HepG2 (cell line): ENCODE data around the gene MPV17L. TPM values are rescaled to one million over a fixed set of nuclear protein-coding genes. Genes with fewer than 3 reads are reported as not detected.

Experiments used
- ATAC-seq: fragments of 200-7000 bp; cut with Tn5 transposase; 3 replicates; pipeline ENCODE4 v1.9.1; 2020; ENCODE audit warnings: mild to moderate bottlenecking, moderate library complexity
- BruUV-seq: library from RNA; stranded (reverse); fragments of 400-500 nt; replicated peaks from 2 replicates; lab custom pipeline; 2021; lab: Mats Ljungman, UMichigan
- CTCF ChIA-PET: fragments of 300-600 bp; formaldehyde crosslinking; extraction: SDS; loops from one replicate; lab custom pipeline; 2021; ENCODE audit warnings: low total read pairs, inconsistent platforms, low intra/inter-chr PET ratio; lab: Yijun Ruan, JAX
- POLR2A ChIA-PET: fragments of 350-600 bp; sonication (Branson Sonifier 250); formaldehyde crosslinking; loops from one replicate; lab custom pipeline; 2020; ENCODE audit warnings: antibody characterized with exemption, inconsistent platforms; lab: Yijun Ruan, JAX
- DNase-seq: peaks from one replicate; pipeline ENCODE4 v3.0.0-alpha.2; 2015; ENCODE audit warnings: low spot score
- FAIRE-seq: peaks from 3 replicates; lab custom pipeline; 2011; peaks lifted over from hg19 to GRCh38; lab: Jason Lieb, UNC
- H2AFZ ChIP-seq: one replicate; pipeline ENCODE4 v1.6.1; 2011; ENCODE audit warnings: low read length, inconsistent platforms
- H3K27ac ChIP-seq: fragments of 300-600 bp; 3 replicates; pipeline ENCODE4 v1.8.0; 2011; ENCODE audit warnings: mixed run types, mild to moderate bottlenecking, mixed read lengths, low read length, inconsistent platforms; ENCODE audit not compliant: insufficient read depth; ENCODE audit errors: extremely low read length
- H3K27me3 ChIP-seq, 2 experiments: fragments of 200-600 bp in 1 of 2; 2 replicates in 1 of 2; 3 replicates in 1 of 2; pipeline versions ENCODE4 v1.6.0 to v1.8.0; 2011; ENCODE audit warnings: low read length in 2 of 2, mild to moderate bottlenecking in 2 of 2, moderate library complexity in 2 of 2, inconsistent platforms in 1 of 2; ENCODE audit not compliant: insufficient read depth in 2 of 2, control insufficient read depth in 1 of 2
- H3K36me3 ChIP-seq, 2 experiments: fragments of 200-600 bp in 1 of 2; replicated peaks in 1 of 2; 2 replicates in 1 of 2; 3 replicates in 1 of 2; pipeline versions ENCODE4 v1.5.1 to v1.8.0; 2011; ENCODE audit warnings: low read length in 2 of 2, inconsistent platforms in 1 of 2; ENCODE audit not compliant: insufficient read depth in 2 of 2, control insufficient read depth in 1 of 2
- H3K4me1 ChIP-seq: 2 replicates; pipeline ENCODE4 v1.5.1; 2012; ENCODE audit warnings: low read length, inconsistent platforms; ENCODE audit not compliant: insufficient read depth
- H3K4me2 ChIP-seq: 2 replicates; pipeline ENCODE4 v1.6.0; 2011; ENCODE audit warnings: low read depth, low read length, inconsistent platforms
- H3K4me3 ChIP-seq, 3 experiments: fragments of 200-600 bp in 1 of 3; sonication (generic), shearing (Covaris generic) in 1 of 3; replicated peaks in 1 of 3; 2 replicates each; pipeline ENCODE4 v1.5.1; 2011 to 2016; ENCODE audit warnings: low read length in 3 of 3, inconsistent platforms in 2 of 3, low read depth in 2 of 3, mild to moderate bottlenecking in 2 of 3, control low read depth in 1 of 3, mixed read lengths in 1 of 3; ENCODE audit not compliant: insufficient read depth in 1 of 3
- H3K79me2 ChIP-seq: one replicate; pipeline ENCODE4 v1.6.1; 2011; ENCODE audit warnings: low read length, inconsistent platforms; ENCODE audit not compliant: insufficient read depth
- H3K9ac ChIP-seq: 2 replicates; pipeline ENCODE4 v1.6.0; 2011; ENCODE audit warnings: mild to moderate bottlenecking, low read depth, low read length, inconsistent platforms; ENCODE audit not compliant: insufficient read depth
- H3K9me3 ChIP-seq: 2 replicates; pipeline ENCODE4 v1.5.1; 2012; ENCODE audit warnings: mild to moderate bottlenecking, low read length
- H4K20me1 ChIP-seq: 2 replicates; pipeline ENCODE4 v1.6.0; 2011; ENCODE audit warnings: inconsistent platforms, mild to moderate bottlenecking, low read length, moderate library complexity; ENCODE audit not compliant: insufficient read depth
- CBX2 ChIP-seq, 2 experiments: fragments of 200-600 bp in 1 of 2; sonication (generic); formaldehyde crosslinking in 1 of 2; IDR thresholded peaks; 2 replicates each; pipeline versions ENCODE4 v1.7.0 to v1.8.1; 2018 to 2022; ENCODE audit warnings: low read depth in 2 of 2, low read length in 1 of 2, mild to moderate bottlenecking in 1 of 2, missing genetic modification reagents in 1 of 2
- CREBL2 ChIP-seq: sonication (generic); formaldehyde crosslinking; IDR thresholded peaks from 2 replicates; pipeline ENCODE4 v1.8.1; 2023; ENCODE audit warnings: missing genetic modification reagents, mild to moderate bottlenecking, borderline replicate concordance
- FOXP1 ChIP-seq, 2 experiments: fragments of 450-650 bp in 1 of 2; IDR thresholded peaks; 2 replicates each; pipeline ENCODE4 v1.6.1; 2017 to 2018; ENCODE audit warnings: antibody characterized with exemption in 1 of 2
- GABPB1 ChIP-seq: IDR thresholded peaks from 2 replicates; pipeline ENCODE4 v1.6.1; 2016; ENCODE audit warnings: mild to moderate bottlenecking, missing genetic modification reagents, moderate library complexity, missing compliant biosample characterization
- KDM4B ChIP-seq: sonication (generic); formaldehyde crosslinking; IDR thresholded peaks from 2 replicates; pipeline ENCODE4 v1.4.0; 2020; ENCODE audit warnings: missing genetic modification reagents
- MIER2 ChIP-seq: IDR thresholded peaks from 2 replicates; pipeline ENCODE4 v1.6.1; 2016; ENCODE audit warnings: missing biosample characterization, missing genetic modification reagents
- MTF2 ChIP-seq: sonication (generic); formaldehyde crosslinking; IDR thresholded peaks from 2 replicates; pipeline ENCODE4 v1.5.0; 2020; ENCODE audit warnings: missing genetic modification reagents, borderline replicate concordance
- NFYB ChIP-seq: sonication (generic); formaldehyde crosslinking; IDR thresholded peaks from 2 replicates; pipeline ENCODE4 v1.4.0; 2020; ENCODE audit warnings: missing genetic modification reagents
- NR2F1 ChIP-seq, 2 experiments: fragments of 450-650 bp in 1 of 2; formaldehyde crosslinking in 1 of 2; IDR thresholded peaks; 2 replicates each; pipeline versions ENCODE4 v1.5.0 to v1.6.1; 2016 to 2020; ENCODE audit warnings: mild to moderate bottlenecking in 1 of 2, missing compliant biosample characterization in 1 of 2, missing genetic modification reagents in 1 of 2, moderate library complexity in 1 of 2
- PTBP1 ChIP-seq: fragments of 200-400 bp; formaldehyde crosslinking; IDR thresholded peaks from 2 replicates; pipeline ENCODE4 v1.6.1; 2018; ENCODE audit warnings: low read length, low read depth; ENCODE audit not compliant: poor library complexity, severe bottlenecking
- RBM39 ChIP-seq: fragments of 200-400 bp; formaldehyde crosslinking; IDR thresholded peaks from one replicate; pipeline ENCODE4 v1.6.1; 2018; ENCODE audit warnings: antibody characterized with exemption, mild to moderate bottlenecking, low read depth, low read length; ENCODE audit not compliant: poor library complexity, severe bottlenecking
- SETDB1 ChIP-seq: sonication (generic); formaldehyde crosslinking; IDR thresholded peaks from 2 replicates; pipeline ENCODE4 v1.5.1; 2020; ENCODE audit warnings: missing genetic modification reagents, mild to moderate bottlenecking, borderline replicate concordance
- SNAI1 ChIP-seq: sonication (generic); formaldehyde crosslinking; IDR thresholded peaks from 2 replicates; pipeline ENCODE4 v1.5.0; 2020; ENCODE audit warnings: mild to moderate bottlenecking, missing genetic modification reagents, borderline replicate concordance
- STAG1 ChIP-seq: sonication (generic); formaldehyde crosslinking; IDR thresholded peaks from 2 replicates; pipeline ENCODE4 v1.4.0; 2020; ENCODE audit warnings: missing genetic modification reagents
- TSC22D2 ChIP-seq: sonication (generic); formaldehyde crosslinking; IDR thresholded peaks from 2 replicates; pipeline ENCODE4 v1.5.1; 2020; ENCODE audit warnings: missing genetic modification reagents, mild to moderate bottlenecking, borderline replicate concordance
- ZBTB37 ChIP-seq: sonication (generic); formaldehyde crosslinking; IDR thresholded peaks from 2 replicates; pipeline ENCODE4 v1.4.0; 2020; ENCODE audit warnings: mild to moderate bottlenecking, missing genetic modification reagents
- ZNF138 ChIP-seq: sonication (generic); formaldehyde crosslinking; IDR thresholded peaks from 2 replicates; pipeline ENCODE4 v1.5.0; 2020; ENCODE audit warnings: mild to moderate bottlenecking, low read depth, missing genetic modification reagents
- ZNF34 ChIP-seq: sonication (generic); formaldehyde crosslinking; IDR thresholded peaks from 2 replicates; pipeline ENCODE4 v1.4.0; 2020; ENCODE audit warnings: mild to moderate bottlenecking, missing genetic modification reagents, borderline replicate concordance
- ZNF550 ChIP-seq: sonication (generic); formaldehyde crosslinking; IDR thresholded peaks from 2 replicates; pipeline ENCODE4 v1.4.0; 2020; ENCODE audit warnings: mild to moderate bottlenecking, missing genetic modification reagents, borderline replicate concordance
- ZNF770 ChIP-seq: sonication (generic); formaldehyde crosslinking; IDR thresholded peaks from 2 replicates; pipeline ENCODE4 v1.5.0; 2020; ENCODE audit warnings: mild to moderate bottlenecking, missing genetic modification reagents
- ZNF788 ChIP-seq: sonication (generic); formaldehyde crosslinking; IDR thresholded peaks from 2 replicates; pipeline ENCODE4 v1.5.0; 2020; ENCODE audit warnings: mild to moderate bottlenecking, missing genetic modification reagents, borderline replicate concordance
- WGBS: methylation state at CpG from one replicate; pipeline ENCODE4 v1.1.6; 2017; ENCODE audit warnings: low lambda C conversion rate; 5-methylcytosine and 5-hydroxymethylcytosine counted together
- in situ Hi-C: cut with HindIII; loops from 2 replicates; pipeline ENCODE4 v1.10.0; 2017; ENCODE audit warnings: low pct_unique_long_range_greater_than_20kb; ENCODE audit not compliant: extremely low pct_ligation_motif_present
- intact Hi-C: fragments of 100-400 bp; cut with micrococcal nuclease; formaldehyde crosslinking; loops from one replicate; pipeline ENCODE4 v1.10.0; 2022; ENCODE audit not compliant: unreplicated experiment
- polyA plus RNA-seq, 8 experiments: library from polyadenylated mRNA; depleted of rRNA in 3 of 8; stranded (reverse) in 7 of 8; unstranded in 1 of 8; fragments of >200 nt; fragmentation: Illumina TruSeq in 4 of 8; extraction: Trizol in 4 of 8; gene quantifications; 2 replicates each; pipeline versions ENCODE4 v1.2.1 to v1.2.3, GENCODE V29; 2011 to 2016; ENCODE audit warnings: low read depth in 4 of 8, missing spikeins in 1 of 8, mixed read lengths in 1 of 8; ENCODE audit not compliant: insufficient read depth in 1 of 8
- total RNA-seq, 5 experiments: library from RNA; depleted of rRNA; stranded (reverse); fragments of >200 nt; fragmentation: Illumina TruSeq; extraction: Trizol; gene quantifications; 2 replicates each; pipeline ENCODE4 v1.2.3, GENCODE V29; 2016; ENCODE audit warnings: low read depth in 1 of 5

Gene MPV17L
- total and polyA plus RNA-seq, 2 of the 13 experiments (the other 11 are each of a cell fraction or from before 2014, with no cell fraction given): 34.7 to 63.8 TPM

DNA sequence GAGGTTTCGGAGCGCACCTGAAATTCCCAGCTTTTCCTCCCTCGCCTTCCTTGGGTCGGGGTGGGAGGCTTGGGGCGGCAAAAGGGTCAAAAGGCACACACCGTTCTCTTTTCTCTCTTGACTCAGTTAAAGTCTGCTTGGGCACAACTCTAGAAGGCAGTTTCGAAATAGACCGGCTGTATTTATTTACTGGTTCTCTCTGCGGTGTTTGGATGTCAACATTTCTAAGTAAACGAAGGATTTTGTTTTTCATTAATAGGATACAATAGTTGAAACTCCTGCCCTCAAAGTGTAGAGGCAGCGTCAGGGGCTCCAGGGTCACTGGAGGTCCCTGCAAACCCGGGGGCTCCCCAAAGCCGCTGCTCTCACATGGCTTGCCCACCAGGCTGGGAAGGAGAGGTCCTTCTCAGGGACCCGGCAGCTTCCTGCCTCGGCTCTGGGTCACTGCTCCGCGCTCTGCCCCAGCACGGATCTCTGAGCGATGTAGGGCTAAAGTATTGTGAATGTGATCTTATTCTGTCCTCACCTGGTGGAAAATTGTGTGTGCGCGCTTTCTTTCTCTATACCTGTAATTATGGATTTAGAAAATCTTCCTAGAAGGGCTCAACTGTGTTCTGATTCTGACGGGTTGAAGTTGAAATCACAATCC, 39.8 kb downstream of the MPV17L start:
- 4% methylated on average over 22 of the region's 22 CpGs for whole genome bisulfite sequencing
- Histone ChIP-seq H3K4me3 (peak overlapping the region; percentile 20 to 72 (median 41)), H3K27me3 (peaks cover 2 to 34% of the 10 kb centered on the region in 2 experiments; a peak in 4 of 5 replicates), H3K79me2 (no peaks in the 10 kb centered on the region), H4K20me1 (no peaks in the 10 kb centered on the region), H3K4me2 (peak overlapping the region; percentile 71), H3K27ac (no peak overlapping the region), H3K9ac (no peak overlapping the region), H3K9me3 (no peaks in the 10 kb centered on the region), H3K36me3 (no peaks in the 10 kb centered on the region), H3K4me1 (peaks cover 32% of the 10 kb centered on the region), H2AFZ (no peak overlapping the region)
- CTCF ChIA-PET: no interaction called here
- BruUV-seq: no TSS peak
- FAIRE-seq: peak; percentile 58
- in situ Hi-C loops: no loop called here
- POLR2A ChIA-PET: no interaction called here
- ATAC-seq: peak; percentile 55
- intact Hi-C loops: no loop called here
- DNase-seq: no peak
- TF ChIP-seq SNAI1 (CRISPR knock-in tag): no peak
- TF ChIP-seq ZNF34 (CRISPR knock-in tag): no peak
- no peak for TF ChIP-seq ZNF788 (CRISPR knock-in tag)
- TF ChIP-seq TSC22D2 (CRISPR knock-in tag): no peak
- TF ChIP-seq KDM4B (CRISPR knock-in tag): no peak
- TF ChIP-seq MTF2: 0 out of 2 replicates have a peak, but pooled peaks have one; percentile 28
- no peak for TF ChIP-seq NR2F1 (CRISPR knock-in tag; IDR thresholded peaks at IDR 0.05)
- no peak for TF ChIP-seq ZNF550 (CRISPR knock-in tag)
- TF ChIP-seq RBM39: no peak
- TF ChIP-seq GABPB1 (CRISPR knock-in tag): no peak
- TF ChIP-seq FOXP1 (IDR thresholded peaks at IDR 0.05): no peak
- TF ChIP-seq FOXP1 (CRISPR knock-in tag; IDR thresholded peaks at IDR 0.05): peak; percentile 38; the same call in 1 of the 2 replicates
- TF ChIP-seq SETDB1: no peak
- no peak for TF ChIP-seq ZNF138
- TF ChIP-seq MIER2 (CRISPR knock-in tag): no peak
- no peak for TF ChIP-seq CREBL2 (CRISPR knock-in tag)
- no peak for TF ChIP-seq ZBTB37 (CRISPR knock-in tag)
- TF ChIP-seq ZNF770 (CRISPR knock-in tag): no peak
- TF ChIP-seq NFYB: no peak
- TF ChIP-seq CBX2 (IDR thresholded peaks at IDR 0.05; ENCODE audit: low read depth, low read length): no peak; the same call in 1 of the 2 replicates
- no peak for TF ChIP-seq CBX2 (CRISPR knock-in tag; IDR thresholded peaks at IDR 0.05; ENCODE audit: low read depth)
- TF ChIP-seq PTBP1: no peak
- TF ChIP-seq STAG1 (CRISPR knock-in tag): peak; percentile 21
